HG03064 (cell line): ENCODE data around the gene SMAD6.
"Not testable (repeated sequence)": the region's sequence is repeated elsewhere in the genome, so short reads cannot be mapped to it uniquely, and the experiment has no call there.

ENCODE experiments used
- ATAC-seq: cut with Tn5 transposase; IDR thresholded peaks from one replicate; pipeline ENCODE4 v1.9.1; 2021; ENCODE audit warnings: low read depth; ENCODE audit not compliant: unreplicated experiment

The SMAD6 gene

GRCh38 chr15:66808181-66808824 is 106.3 kb downstream of the SMAD6 start:
- no peak for ATAC-seq

DNA sequence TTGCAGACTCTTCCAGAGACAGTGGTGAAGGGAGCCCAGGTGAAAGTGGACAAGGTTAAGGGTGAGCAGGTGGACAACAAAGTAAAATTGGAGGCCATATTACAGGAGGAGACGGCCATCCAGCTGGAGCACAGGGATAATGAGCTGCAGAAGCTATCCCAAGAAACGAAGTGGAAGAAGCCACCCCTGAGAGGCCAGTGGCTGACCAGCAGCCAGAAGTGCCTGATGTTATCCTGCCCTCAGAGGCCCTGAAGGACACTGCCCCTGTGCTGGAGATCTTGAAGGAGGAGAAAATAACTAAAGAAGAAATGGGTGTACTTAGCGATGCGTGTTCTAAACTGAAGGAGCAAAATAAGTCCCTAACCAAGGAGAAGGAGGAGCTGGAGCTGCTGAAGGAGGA is 107.6 kb downstream of the SMAD6 start:
- ATAC-seq = no peak

- no peak for ATAC-seq
Observed at GRCh38 chr15:66815318-66815717, 113.3 kb downstream of the SMAD6 start.

DNA sequence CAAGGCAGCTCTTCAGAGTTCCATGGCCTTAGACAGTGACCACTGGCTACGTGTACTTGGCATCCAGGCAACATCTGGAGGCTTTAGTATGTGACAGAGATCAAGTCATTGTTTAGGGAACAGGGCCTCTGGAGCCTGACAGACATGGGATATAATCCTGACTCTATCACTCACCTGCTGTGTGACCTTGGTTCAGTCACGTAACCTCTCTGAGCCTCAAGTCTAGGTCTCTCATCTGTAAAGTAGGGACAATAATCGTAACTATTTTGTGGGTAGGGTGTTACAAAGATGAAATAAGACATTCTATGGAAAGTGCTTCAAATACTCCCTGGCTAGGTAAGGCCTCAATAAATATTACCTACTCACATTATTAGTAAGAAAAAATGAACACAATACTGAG is 114.2 kb downstream of the SMAD6 start:
- ATAC-seq = no peak

DNA sequence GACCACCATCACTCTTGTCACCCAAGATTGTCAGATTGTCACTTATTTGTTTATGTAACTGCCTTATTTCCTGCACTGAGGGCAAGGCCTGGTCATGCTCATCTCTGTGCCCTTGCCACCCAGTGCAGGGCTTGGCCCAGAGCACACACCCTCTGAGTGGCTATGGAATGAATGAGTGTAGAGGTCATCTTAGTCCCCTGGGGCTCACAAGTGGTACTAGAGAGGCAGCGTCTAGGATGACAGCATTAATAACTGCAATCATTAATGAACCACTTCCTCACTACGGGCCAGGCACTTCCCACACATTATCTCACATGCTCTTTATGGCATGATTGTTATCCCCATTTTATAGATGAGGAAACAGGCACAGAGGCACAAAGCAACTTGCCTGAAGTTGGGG is 117.0 kb downstream of the SMAD6 start:
- ATAC-seq = no peak

DNA sequence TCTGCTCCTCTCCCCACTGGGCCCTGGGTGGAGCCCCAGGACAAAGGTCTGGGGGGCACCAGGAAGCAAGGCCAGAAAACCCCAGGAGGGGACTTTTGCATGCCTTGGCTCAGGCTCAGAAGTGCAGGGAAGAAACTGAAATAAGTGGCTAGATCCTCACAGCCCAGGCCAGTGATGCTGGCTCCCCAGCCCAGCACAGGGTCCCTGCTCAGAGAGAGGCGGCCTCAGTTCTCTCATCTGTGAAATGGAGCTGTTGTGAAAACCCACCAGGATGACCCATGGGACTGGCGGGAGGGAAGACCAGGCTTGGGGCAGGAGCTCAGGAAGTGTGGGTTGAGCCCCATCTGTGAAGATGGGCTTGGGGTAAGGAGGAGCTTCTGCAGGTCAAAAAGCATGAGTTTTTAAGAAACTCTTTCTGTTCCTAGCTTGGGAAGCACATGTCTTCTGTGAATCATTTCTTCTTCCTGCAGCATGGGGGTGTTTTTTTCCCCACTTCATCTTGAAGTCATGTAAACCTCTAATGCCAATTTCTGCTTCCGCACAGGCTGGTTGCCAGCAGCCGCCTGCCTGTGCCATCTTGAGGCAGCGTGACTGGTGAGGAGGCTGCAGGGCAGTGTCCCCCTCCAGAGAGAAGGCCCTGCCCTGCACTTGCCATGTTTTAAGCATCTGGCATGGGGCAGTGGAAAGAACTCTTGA is 118.6 kb downstream of the SMAD6 start:
- ATAC-seq = no peak

- no peak for ATAC-seq
Observed at GRCh38 chr15:66821307-66821706, 119.3 kb downstream of the SMAD6 start.

- no peak for ATAC-seq
Observed at GRCh38 chr15:66822114-66822513, 120.1 kb downstream of the SMAD6 start.

- ATAC-seq = no peak
Observed at GRCh38 chr15:66822576-66822975, 120.5 kb downstream of the SMAD6 start.

- ATAC-seq = no peak
Observed at GRCh38 chr15:66823601-66824000, 121.6 kb downstream of the SMAD6 start.

DNA sequence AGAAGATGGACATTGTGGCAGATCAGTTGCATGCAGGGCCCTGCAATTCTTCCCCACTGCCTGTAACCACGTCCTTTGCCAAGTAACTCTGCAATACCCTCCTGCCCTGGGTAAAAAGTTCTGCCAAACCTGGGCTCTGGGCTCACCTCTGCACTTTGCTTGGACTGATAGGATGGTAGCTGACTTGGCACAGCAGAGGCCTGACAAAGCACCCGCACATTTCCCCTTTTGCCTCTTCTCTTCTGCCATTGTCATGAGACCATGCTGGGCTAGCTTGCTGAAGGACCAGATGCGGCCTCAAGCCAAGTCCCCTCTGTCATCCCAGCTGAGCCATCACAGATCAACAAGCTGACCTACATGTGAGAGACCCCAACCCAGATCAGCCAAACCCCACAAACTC is 122.4 kb downstream of the SMAD6 start:
- no peak for ATAC-seq

- ATAC-seq = no peak
Observed at GRCh38 chr15:66825139-66825538, 123.1 kb downstream of the SMAD6 start.

- no peak for ATAC-seq
Observed at GRCh38 chr15:66825731-66826130, 123.7 kb downstream of the SMAD6 start.

GRCh38 chr15:66826507-66826906 is 124.5 kb downstream of the SMAD6 start:
- ATAC-seq = no peak

DNA sequence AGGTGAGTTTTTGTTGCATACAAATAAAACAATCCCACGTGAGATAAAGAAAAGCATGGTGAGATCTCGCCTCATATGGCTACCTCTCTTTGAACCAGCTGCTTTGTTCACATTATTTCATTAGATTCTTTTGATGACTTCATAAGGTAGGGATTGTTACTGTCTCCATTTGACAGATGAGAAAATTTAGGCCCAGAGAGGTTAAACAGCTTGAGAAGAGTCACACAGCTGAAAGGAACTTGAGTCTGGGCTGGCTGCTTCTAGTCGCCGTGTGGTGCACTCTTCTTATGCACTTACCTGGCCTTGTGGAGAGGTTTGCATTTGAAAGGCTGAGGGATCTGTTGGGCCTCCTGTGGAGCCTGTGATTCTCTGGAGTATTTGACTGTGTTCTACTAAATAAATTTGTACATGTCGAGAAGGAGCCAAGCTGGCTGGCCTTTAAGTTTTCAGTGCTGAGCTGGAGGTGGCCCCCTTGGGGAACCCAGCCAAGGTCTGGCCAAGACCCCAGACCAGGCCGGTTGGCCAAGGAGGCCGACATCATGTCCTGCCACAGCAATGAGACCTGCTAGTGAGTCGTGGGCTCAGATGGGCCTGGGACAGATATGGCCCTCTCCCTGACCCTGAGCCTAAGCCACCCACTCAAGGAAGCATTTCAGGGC is 125.1 kb downstream of the SMAD6 start:
- ATAC-seq = no peak

- no peak for ATAC-seq
Observed at GRCh38 chr15:66827698-66828055, 125.6 kb downstream of the SMAD6 start.

GRCh38 chr15:66828817-66829541 is 126.9 kb downstream of the SMAD6 start:
- not testable (repeated sequence) for ATAC-seq

DNA sequence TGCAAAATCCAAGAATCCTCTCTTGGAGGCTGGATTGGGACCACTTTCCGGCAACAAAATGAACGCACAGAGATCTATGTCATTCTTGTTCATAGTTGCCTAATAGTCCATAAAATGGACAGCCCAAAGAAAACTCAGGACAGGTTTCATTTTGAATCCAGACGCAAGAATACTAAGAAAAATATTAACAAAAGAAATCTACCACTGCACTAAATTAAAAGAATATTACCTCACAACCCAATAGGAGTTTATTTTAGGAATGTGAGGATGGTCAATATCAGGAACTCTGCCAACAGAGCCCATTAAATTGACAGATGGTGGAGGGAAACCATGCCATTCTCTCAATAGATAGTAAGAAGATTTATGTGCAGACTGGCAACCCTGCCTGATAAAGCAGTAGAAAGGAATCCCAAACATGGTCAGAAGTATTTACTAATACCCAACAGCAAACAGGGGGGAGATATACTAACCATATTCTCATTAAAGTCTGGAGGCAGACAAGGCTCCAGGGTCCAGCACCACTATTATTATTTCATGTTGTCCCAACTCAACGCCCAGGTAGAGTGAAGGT is 127.6 kb downstream of the SMAD6 start:
- ATAC-seq = no peak

DNA sequence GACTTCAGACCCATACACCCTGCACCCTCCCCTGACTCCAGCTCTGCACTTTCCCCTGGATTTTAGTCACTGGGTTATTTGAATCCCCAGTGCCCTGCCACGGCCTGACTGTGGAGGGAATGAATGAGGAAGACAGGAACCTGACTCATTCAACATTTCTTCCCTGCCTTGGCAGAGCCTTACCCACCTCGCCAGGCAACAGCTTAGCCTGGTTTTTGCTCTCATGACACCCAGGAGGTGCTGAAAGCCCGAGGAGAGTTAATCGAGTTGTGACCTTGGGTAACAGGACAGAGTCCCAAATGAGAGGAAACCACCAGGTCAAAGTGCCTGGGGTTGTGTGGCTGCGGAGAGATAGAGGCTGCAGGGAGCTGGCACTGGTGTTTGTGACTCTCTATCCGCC is 128.3 kb downstream of the SMAD6 start:
- no peak for ATAC-seq

GRCh38 chr15:66830823-66831222 is 128.8 kb downstream of the SMAD6 start:
- ATAC-seq = no peak

DNA sequence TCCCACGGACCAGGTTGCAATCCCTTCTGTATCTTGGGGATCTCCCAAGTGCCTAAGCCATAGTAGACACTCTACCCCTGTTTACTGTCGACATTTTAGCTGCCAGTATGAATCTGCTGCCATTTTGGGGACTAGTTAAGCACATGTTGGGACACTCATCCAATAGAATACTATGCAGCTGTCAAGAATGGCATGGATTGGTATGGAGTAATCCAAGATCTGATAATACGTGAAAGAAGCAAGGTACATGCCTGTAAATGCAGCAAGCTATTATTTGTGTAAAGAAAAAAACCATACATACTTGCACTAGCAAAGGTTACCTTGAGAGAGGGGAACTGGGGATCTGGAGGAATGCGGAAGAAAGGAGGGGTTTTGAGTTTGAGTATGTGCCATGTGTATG is 129.3 kb downstream of the SMAD6 start:
- no peak for ATAC-seq
